Measurements from ENCODE around the gene SIT1.
A peak's percentile ranks its signal among the peaks of the same experiment; 100 is the strongest.

Gene SIT1

DNA sequence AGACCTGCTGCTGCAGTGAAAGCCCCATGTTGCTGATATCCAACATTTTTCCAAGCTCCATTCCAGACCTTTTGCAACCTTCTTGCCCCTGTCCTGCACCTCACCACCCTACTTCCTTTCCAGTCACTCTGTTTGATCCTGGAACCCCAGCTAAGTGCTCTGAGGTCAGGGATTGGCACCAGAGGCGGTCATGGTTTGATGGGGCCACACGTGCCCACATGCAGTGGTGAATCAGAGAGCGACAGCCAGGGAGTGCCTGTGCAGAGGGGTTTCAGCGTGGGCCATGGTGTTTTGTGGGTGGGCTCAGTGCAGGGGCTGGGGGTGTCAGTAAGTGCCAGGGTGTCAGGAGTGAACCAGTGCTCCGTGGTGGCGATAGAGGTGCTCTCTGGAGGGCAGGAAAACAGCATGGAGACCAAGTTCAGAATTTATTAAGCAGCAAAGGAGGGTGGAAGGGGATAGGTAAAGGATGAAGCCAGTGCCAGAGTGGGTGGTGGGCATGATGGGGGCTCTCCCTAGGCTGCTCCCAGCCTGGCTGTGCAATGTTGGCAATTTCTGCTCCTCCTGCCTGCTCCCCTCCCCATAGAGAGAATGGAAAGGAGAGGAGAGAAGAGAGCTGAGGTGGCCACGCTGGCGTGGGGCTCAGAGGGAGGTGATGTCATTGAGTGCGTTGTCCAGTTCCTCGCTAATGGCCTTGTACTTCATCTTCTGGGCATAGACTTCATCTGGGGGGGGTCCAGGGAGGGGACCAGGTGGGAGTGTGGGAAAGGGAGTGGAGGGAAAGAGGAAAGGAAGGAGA lies 32.0 kb upstream of the SIT1 start:
- no peak for DNase-seq (ENCODE audit: low read depth in 1 of 2, low spot score in 1 of 2)

GRCh38 chr9:35682051-35682450 lies 31.3 kb upstream of the SIT1 start:
- DNase-seq (ENCODE audit: low read depth in 1 of 2, low spot score in 1 of 2): no peak

- no peak for DNase-seq (ENCODE audit: low read depth in 1 of 2, low spot score in 1 of 2)
Observed at GRCh38 chr9:35681341-35682002, 30.7 kb upstream of the SIT1 start.

GRCh38 chr9:35680331-35681105 lies 29.8 kb upstream of the SIT1 start:
- DNase-seq (ENCODE audit: low read depth in 1 of 2, low spot score in 1 of 2): no peak

DNA sequence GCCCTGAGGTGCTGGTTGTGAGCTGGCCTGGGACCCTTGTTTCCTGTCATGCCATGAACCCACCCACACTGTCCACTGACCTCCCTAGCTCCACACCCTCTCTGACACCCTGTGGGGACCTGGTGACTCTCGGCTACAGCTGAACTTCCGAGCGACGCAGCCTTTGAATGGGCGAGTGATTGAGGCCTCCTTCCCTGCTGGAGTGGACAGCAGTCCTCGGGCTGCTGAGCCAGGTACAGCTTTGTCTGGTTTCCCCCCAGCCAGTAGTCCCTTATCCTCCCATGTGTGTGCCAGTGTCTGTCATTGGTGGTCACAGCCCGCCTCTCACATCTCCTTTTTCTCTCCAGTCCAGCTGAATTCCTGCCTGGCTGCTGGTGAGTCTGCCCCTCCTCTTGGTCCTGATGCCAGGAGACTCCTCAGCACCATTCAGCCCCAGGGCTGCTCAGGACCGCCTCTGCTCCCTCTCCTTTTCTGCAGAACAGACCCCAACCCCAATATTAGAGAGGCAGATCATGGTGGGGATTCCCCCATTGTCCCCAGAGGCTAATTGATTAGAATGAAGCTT lies 29.1 kb upstream of the SIT1 start:
- no peak for DNase-seq (ENCODE audit: low read depth in 1 of 2, low spot score in 1 of 2)

DNA sequence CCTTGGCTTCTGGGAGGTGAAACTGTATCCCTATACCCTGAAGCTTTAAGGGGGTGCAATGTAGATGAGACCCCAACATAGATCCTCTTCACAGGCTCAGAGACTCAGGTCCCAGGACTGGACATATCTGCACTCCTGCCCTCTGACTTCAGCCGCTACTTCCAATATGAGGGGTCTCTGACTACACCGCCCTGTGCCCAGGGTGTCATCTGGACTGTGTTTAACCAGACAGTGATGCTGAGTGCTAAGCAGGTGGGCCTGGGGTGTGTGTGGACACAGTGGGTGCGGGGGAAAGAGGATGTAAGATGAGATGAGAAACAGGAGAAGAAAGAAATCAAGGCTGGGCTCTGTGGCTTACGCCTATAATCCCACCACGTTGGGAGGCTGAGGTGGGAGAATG lies 28.4 kb upstream of the SIT1 start:
- DNase-seq (ENCODE audit: low read depth in 1 of 2, low spot score in 1 of 2): no peak

- no peak for DNase-seq (ENCODE audit: low read depth in 1 of 2, low spot score in 1 of 2)
Observed at GRCh38 chr9:35675732-35676392, 25.1 kb upstream of the SIT1 start.

GRCh38 chr9:35675204-35675603 lies 24.5 kb upstream of the SIT1 start:
- DNase-seq (ENCODE audit: low read depth in 1 of 2, low spot score in 1 of 2): no peak

DNA sequence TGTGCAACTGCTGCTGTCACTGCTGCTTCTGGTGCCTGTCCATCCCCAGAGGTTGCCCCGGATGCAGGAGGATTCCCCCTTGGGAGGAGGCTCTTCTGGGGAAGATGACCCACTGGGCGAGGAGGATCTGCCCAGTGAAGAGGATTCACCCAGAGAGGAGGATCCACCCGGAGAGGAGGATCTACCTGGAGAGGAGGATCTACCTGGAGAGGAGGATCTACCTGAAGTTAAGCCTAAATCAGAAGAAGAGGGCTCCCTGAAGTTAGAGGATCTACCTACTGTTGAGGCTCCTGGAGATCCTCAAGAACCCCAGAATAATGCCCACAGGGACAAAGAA lies 23.3 kb upstream of the SIT1 start:
- no peak for DNase-seq (ENCODE audit: low read depth in 1 of 2, low spot score in 1 of 2)

GRCh38 chr9:35673132-35674024 lies 22.6 kb upstream of the SIT1 start, which contains the start of gene CA9:
TSS of gene CA9 (plus strand) at chr9:35673928. CDS start at chr9:35673960, 32 bp downstream.
- DNase-seq (ENCODE audit: low read depth in 1 of 2, low spot score in 1 of 2): no peak

GRCh38 chr9:35669331-35670145 lies 18.8 kb upstream of the SIT1 start:
- no peak for DNase-seq (ENCODE audit: low read depth in 1 of 2, low spot score in 1 of 2)

GRCh38 chr9:35667939-35668338 lies 17.2 kb upstream of the SIT1 start:
- DNase-seq (ENCODE audit: low read depth in 1 of 2, low spot score in 1 of 2): no peak

DNA sequence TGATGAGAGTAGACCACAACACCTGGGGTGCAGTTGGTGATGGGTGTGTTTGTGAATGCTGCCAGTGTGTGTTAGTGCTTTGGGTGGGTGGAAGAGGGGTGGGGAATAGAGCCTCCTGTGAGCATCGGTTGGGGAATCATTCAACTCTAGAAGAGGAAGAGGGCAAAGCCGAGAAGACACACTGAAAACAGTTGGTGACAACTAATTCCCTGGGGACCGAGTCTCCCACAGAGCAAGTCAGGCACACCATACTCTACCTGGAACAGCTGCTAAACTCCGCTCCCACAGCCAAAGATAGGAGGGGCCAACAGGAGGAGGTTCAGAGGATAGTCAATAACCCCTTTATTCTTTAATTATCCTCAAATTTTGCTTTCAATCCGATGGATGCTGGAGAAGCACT lies 15.8 kb upstream of the SIT1 start:
- DNase-seq (ENCODE audit: low read depth in 1 of 2, low spot score in 1 of 2): no peak

- no peak for DNase-seq (ENCODE audit: low read depth in 1 of 2, low spot score in 1 of 2)
Observed at GRCh38 chr9:35666045-35666444, 15.3 kb upstream of the SIT1 start.

DNA sequence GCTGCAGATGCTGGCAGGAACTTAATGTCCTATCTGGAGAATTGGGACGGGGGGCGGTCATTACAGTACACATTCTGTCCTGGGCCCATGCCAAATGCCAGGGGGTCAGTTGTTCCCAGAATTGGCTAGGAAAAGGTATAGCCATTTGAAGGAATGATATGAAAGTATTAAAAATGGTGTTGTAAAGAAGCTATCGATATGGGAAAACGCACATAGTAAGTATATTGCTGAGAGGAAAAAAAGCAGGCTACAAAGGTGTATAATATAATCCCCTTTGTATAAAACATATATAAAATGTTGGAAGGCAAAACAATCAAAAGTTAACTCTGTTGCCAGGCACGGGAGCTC lies 14.7 kb upstream of the SIT1 start:
- DNase-seq (ENCODE audit: low read depth in 1 of 2, low spot score in 1 of 2): no peak

- DNase-seq (ENCODE audit: low read depth in 1 of 2, low spot score in 1 of 2): peak; percentile 38 to 50
Observed at GRCh38 chr9:35664531-35665470, 14.1 kb upstream of the SIT1 start, which contains the start of gene ARHGEF39. TSS of gene ARHGEF39 (minus strand) at chr9:35665195. CDS start at chr9:35665169, 26 bp downstream.

DNA sequence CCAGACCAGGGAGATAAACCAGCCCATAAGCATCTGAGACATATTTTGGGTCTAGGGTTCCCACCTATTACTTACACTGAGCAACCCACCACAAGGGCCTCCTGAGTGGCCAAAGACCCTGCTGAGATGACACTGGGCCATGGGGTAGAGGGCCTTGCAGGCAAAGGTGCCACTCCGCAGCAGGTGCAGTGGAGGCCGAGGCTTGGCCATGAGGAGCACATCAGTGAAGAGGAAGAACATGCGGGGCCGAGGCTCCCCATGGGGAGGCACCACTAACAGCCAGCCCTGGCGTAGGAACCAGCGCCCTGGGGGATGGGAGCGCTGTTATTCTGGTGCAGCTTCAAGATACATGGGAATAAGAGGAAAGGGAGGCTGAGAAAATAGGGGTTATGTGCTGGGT lies 11.7 kb upstream of the SIT1 start:
- DNase-seq (ENCODE audit: low read depth in 1 of 2, low spot score in 1 of 2): no peak

DNA sequence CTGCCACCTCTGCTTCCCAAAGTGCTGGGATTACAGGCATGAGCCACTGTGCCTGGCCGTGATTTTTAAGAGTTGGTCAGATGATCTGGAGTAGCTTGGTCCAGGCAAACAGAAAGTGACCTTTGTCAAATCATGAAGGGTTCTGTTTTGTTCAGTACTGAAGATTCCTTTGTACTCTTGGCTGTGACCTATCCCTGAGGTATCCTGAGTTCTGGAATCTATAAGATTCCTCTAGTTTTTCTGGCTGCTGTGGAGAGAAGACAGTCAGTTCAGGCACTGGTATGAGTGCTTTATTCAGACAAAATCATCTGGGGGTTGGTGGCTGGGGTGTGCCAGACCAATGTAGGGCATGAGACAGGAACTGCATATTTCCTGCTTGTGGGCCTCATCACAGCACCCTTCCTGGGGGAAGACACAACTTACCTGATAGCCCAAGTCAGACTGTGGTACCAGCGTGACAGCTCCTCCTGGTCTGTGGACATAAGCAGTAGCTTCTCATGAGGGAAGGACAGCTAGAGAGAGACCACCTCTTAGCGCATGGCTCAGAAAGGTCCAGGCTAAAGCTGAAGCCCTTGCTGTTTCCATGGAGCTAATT lies 11.1 kb upstream of the SIT1 start:
- no peak for DNase-seq (ENCODE audit: low read depth in 1 of 2, low spot score in 1 of 2)
